Stimulated activated CD4-positive, alpha-beta T cell treated with anti-CD3 and anti-CD28 coated beads, Interleukin-2, amount 100 ng/mL, for 4 hours (primary cell): ENCODE results near the gene KCTD8.
"Not testable (repeated sequence)": the region's sequence is repeated elsewhere in the genome, so short reads cannot be mapped to it uniquely, and the experiment has no call there.

Experiments
- DNase-seq: peaks from one replicate; pipeline ENCODE4 v3.0.0-alpha.2; 2020; ENCODE audit warnings: low read depth

KCTD8 gene

GRCh38 chr4:44326741-44327140 is 121.9 kb downstream of the KCTD8 start:
- no peak for DNase-seq

- no peak for DNase-seq
These were observed 127.8 kb downstream of the KCTD8 start for GRCh38 chr4:44320833-44321232.

- no peak for DNase-seq
These were observed 129.5 kb downstream of the KCTD8 start for GRCh38 chr4:44319129-44319528.

- DNase-seq: no peak
These were observed 134.9 kb downstream of the KCTD8 start for GRCh38 chr4:44313702-44314101.

GRCh38 chr4:44287505-44287904 is 161.1 kb downstream of the KCTD8 start:
- no peak for DNase-seq

GRCh38 chr4:44279469-44279868 is 169.1 kb downstream of the KCTD8 start:
- DNase-seq: no peak

- no peak for DNase-seq
These were observed 169.5 kb downstream of the KCTD8 start for GRCh38 chr4:44279066-44279465.

- DNase-seq: no peak
These were observed 191.1 kb downstream of the KCTD8 start for GRCh38 chr4:44257461-44257860.

- no peak for DNase-seq
These were observed 192.2 kb downstream of the KCTD8 start for GRCh38 chr4:44256414-44256813.

GRCh38 chr4:44237643-44238042 is 211.0 kb downstream of the KCTD8 start:
- DNase-seq: no peak

- no peak for DNase-seq
These were observed 212.7 kb downstream of the KCTD8 start for GRCh38 chr4:44235897-44236296.

GRCh38 chr4:44232262-44232661 is 216.3 kb downstream of the KCTD8 start:
- DNase-seq: no peak

GRCh38 chr4:44231006-44231405 is 217.6 kb downstream of the KCTD8 start:
- no peak for DNase-seq

- no peak for DNase-seq
These were observed 220.3 kb downstream of the KCTD8 start for GRCh38 chr4:44228326-44228725.

GRCh38 chr4:44221407-44221806 is 227.2 kb downstream of the KCTD8 start:
- DNase-seq: no peak

GRCh38 chr4:44210750-44211149 is 237.9 kb downstream of the KCTD8 start:
- DNase-seq: no peak

- no peak for DNase-seq
These were observed 251.8 kb downstream of the KCTD8 start for GRCh38 chr4:44196796-44197195.

- DNase-seq: no peak
These were observed 254.2 kb downstream of the KCTD8 start for GRCh38 chr4:44194365-44194764.

- no peak for DNase-seq
These were observed 261.8 kb downstream of the KCTD8 start for GRCh38 chr4:44186850-44187246.

- no peak for DNase-seq
These were observed 262.3 kb downstream of the KCTD8 start for GRCh38 chr4:44186096-44186849.

GRCh38 chr4:44181491-44182349 is 266.9 kb downstream of the KCTD8 start:
- not testable (repeated sequence) for DNase-seq

- DNase-seq: not testable (repeated sequence)
These were observed 280.8 kb downstream of the KCTD8 start for GRCh38 chr4:44167766-44168165.

GRCh38 chr4:44165938-44166337 is 282.7 kb downstream of the KCTD8 start:
- no peak for DNase-seq
